SK-N-SH (cell line): Measurements from ENCODE around the gene NR5A2. TPM values are rescaled to one million over a fixed set of nuclear protein-coding genes. Genes with fewer than 3 reads are reported as not detected.

Experiments used
- CTCF ChIA-PET: fragments of 300-600, 350-600 bp; formaldehyde crosslinking; extraction: SDS; loops from one replicate; lab custom pipeline; 2021; lab: Yijun Ruan, JAX
- POLR2A ChIA-PET: fragments of 350-600 bp; sonication (Branson Sonifier 250); formaldehyde crosslinking; extraction: SDS; loops from one replicate; lab custom pipeline; 2020; ENCODE audit warnings: antibody characterized with exemption, inconsistent platforms; lab: Yijun Ruan, JAX
- DNase-seq: peaks from one replicate; pipeline ENCODE4 v3.0.0; 2012
- H2AFZ ChIP-seq: fragments of 200-600 bp; sonication (generic); 2 replicates; pipeline ENCODE4 v1.8.1; 2016; ENCODE audit warnings: antibody characterized with exemption, mild to moderate bottlenecking, low read depth
- H3F3A ChIP-seq: fragments of 200-600 bp; sonication (generic); replicated peaks from 2 replicates; pipeline ENCODE3; 2016; ENCODE audit warnings: antibody characterized with exemption, mild to moderate bottlenecking; ENCODE audit not compliant: insufficient read depth
- H3K27ac ChIP-seq, 2 experiments: fragments of 200-500 bp in 1 of 2; fragments of 200-600 bp in 1 of 2; sonication (Bioruptor generic) in 1 of 2; sonication (generic), shearing (Covaris generic) in 1 of 2; 2 replicates each; pipeline versions ENCODE4 v1.5.1 to v1.6.1; 2014 to 2016; ENCODE audit warnings: low read depth in 2 of 2, inconsistent platforms in 1 of 2, low read length in 1 of 2, mild to moderate bottlenecking in 1 of 2, mixed read lengths in 1 of 2
- H3K27me3 ChIP-seq: fragments of 200-600 bp; sonication (generic), shearing (Covaris generic); 2 replicates; pipeline ENCODE4 v1.6.1; 2016; ENCODE audit warnings: mixed run types; ENCODE audit not compliant: insufficient read depth
- H3K36me3 ChIP-seq, 2 experiments: fragments of 200-500 bp in 1 of 2; fragments of 200-600 bp in 1 of 2; sonication (Bioruptor generic) in 1 of 2; sonication (generic) in 1 of 2; replicated peaks in 1 of 2; 2 replicates each; pipeline versions ENCODE3 to v1.5.1; 2014 to 2016; ENCODE audit warnings: low read length in 1 of 2, mild to moderate bottlenecking in 1 of 2; ENCODE audit not compliant: insufficient read depth in 2 of 2, control insufficient read depth in 1 of 2
- H3K4me1 ChIP-seq, 2 experiments: fragments of 200-500 bp in 1 of 2; fragments of 200-600 bp in 1 of 2; sonication (Bioruptor generic) in 1 of 2; sonication (generic), shearing (Covaris generic) in 1 of 2; 2 replicates each; pipeline versions ENCODE4 v1.5.1 to v1.6.1; 2014 to 2016; ENCODE audit warnings: low read depth in 1 of 2, low read length in 1 of 2, mixed run types in 1 of 2; ENCODE audit not compliant: insufficient read depth in 2 of 2, control insufficient read depth in 1 of 2
- H3K4me2 ChIP-seq: fragments of 200-600 bp; sonication (generic), shearing (Covaris generic); 2 replicates; pipeline ENCODE4 v1.6.1; 2017; ENCODE audit warnings: mixed run types
- H3K4me3 ChIP-seq, 2 experiments: fragments of 200-500 bp in 1 of 2; fragments of 200-600 bp in 1 of 2; sonication (Bioruptor generic) in 1 of 2; sonication (generic), shearing (Covaris generic) in 1 of 2; 2 replicates each; pipeline versions ENCODE4 v1.5.1 to v1.8.1; 2014 to 2016; ENCODE audit warnings: low read depth in 2 of 2, inconsistent platforms in 1 of 2, low read length in 1 of 2, mild to moderate bottlenecking in 1 of 2, mixed read lengths in 1 of 2, moderate library complexity in 1 of 2
- H3K79me2 ChIP-seq: fragments of 200-600 bp; sonication (generic); 2 replicates; pipeline ENCODE4 v1.8.1; 2017; ENCODE audit warnings: mild to moderate bottlenecking; ENCODE audit not compliant: insufficient read depth
- H3K9ac ChIP-seq: fragments of 200-600 bp; sonication (generic); 2 replicates; pipeline ENCODE4 v1.6.1; 2017; ENCODE audit warnings: mixed run types
- H3K9me2 ChIP-seq: fragments of 200-600 bp; sonication (generic); 2 replicates; pipeline ENCODE4 v1.6.1; 2017; ENCODE audit warnings: mixed run types
- H3K9me3 ChIP-seq: fragments of 200-600 bp; sonication (generic); 2 replicates; pipeline ENCODE4 v1.6.1; 2017; ENCODE audit warnings: mixed run types, mild to moderate bottlenecking, moderate library complexity
- H4K20me1 ChIP-seq: fragments of 200-600 bp; sonication (generic); 2 replicates; pipeline ENCODE4 v1.6.1; 2017; ENCODE audit warnings: mild to moderate bottlenecking, mixed run types; ENCODE audit not compliant: insufficient read depth
- CHD2 ChIP-seq: fragments of 150-350 bp; IDR thresholded peaks from 2 replicates; pipeline ENCODE4 v1.6.1; 2018; ENCODE audit warnings: low read length; ENCODE audit not compliant: partially characterized antibody
- ELF1 ChIP-seq: IDR thresholded peaks from 2 replicates; pipeline ENCODE4 v1.4.0; 2012
- FOSL2 ChIP-seq: IDR thresholded peaks from 2 replicates; pipeline ENCODE4 v1.4.0; 2012; ENCODE audit warnings: low read depth, mild to moderate bottlenecking, moderate library complexity, borderline replicate concordance
- FOXJ3 ChIP-seq: sonication (generic); formaldehyde crosslinking; IDR thresholded peaks from 2 replicates; pipeline ENCODE4 v1.5.1; 2020; ENCODE audit warnings: mild to moderate bottlenecking, missing genetic modification reagents
- GABPA ChIP-seq: IDR thresholded peaks from 2 replicates; pipeline ENCODE4 v1.4.0; 2012; ENCODE audit warnings: low read depth, mild to moderate bottlenecking
- JUND ChIP-seq: IDR thresholded peaks from 2 replicates; pipeline ENCODE4 v1.4.0; 2012
- MAX ChIP-seq: IDR thresholded peaks from 2 replicates; pipeline ENCODE4 v1.4.0; 2012; ENCODE audit warnings: low read depth
- POLR2AphosphoS5 ChIP-seq: IDR thresholded peaks from 2 replicates; pipeline ENCODE4 v1.6.1; 2012; ENCODE audit warnings: low read depth, low read length
- RAD21 ChIP-seq: IDR thresholded peaks from 2 replicates; pipeline ENCODE4 v1.6.1; 2012; ENCODE audit warnings: mild to moderate bottlenecking, low read length
- RFX5 ChIP-seq: IDR thresholded peaks from 2 replicates; pipeline ENCODE4 v1.6.1; 2012; ENCODE audit warnings: mild to moderate bottlenecking, improper control_type of control experiment, low read length
- SMC3 ChIP-seq: IDR thresholded peaks from 2 replicates; pipeline ENCODE4 v1.6.1; 2012; ENCODE audit warnings: low read depth, low read length, improper control_type of control experiment
- TCF12 ChIP-seq: IDR thresholded peaks from 2 replicates; pipeline ENCODE4 v1.4.0; 2012
- YY1 ChIP-seq: IDR thresholded peaks from 2 replicates; pipeline ENCODE4 v1.4.0; 2012; ENCODE audit warnings: low read depth, mild to moderate bottlenecking
- WGBS: methylation state at CpG from one replicate; pipeline ENCODE4 v1.1.6; 2017; ENCODE audit warnings: low lambda C conversion rate; 5-methylcytosine and 5-hydroxymethylcytosine counted together
- polyA plus RNA-seq, 3 experiments: library from polyadenylated mRNA; depleted of rRNA; stranded (reverse); fragments of >200 nt; gene quantifications; 2 replicates each; pipeline ENCODE4 v1.2.3, GENCODE V29; 2012
- TF ChIP-seq, protein P1 (sequence below): fragments of 200-600 bp; sonication (generic); IDR thresholded peaks from 2 replicates; pipeline ENCODE4 v1.6.1; 2017; ENCODE audit warnings: antibody characterized with exemption, mild to moderate bottlenecking, moderate library complexity
- TF ChIP-seq, protein P2 (sequence below): fragments of 150-350 bp; IDR thresholded peaks from 2 replicates; pipeline ENCODE4 v1.6.1; 2017; ENCODE audit warnings: antibody characterized with exemption, low read length, low read depth, borderline replicate concordance

Gene NR5A2
- polyA plus RNA-seq, 1 of the 3 experiments (the other 2 are of a cell fraction) = not detected

DNA sequence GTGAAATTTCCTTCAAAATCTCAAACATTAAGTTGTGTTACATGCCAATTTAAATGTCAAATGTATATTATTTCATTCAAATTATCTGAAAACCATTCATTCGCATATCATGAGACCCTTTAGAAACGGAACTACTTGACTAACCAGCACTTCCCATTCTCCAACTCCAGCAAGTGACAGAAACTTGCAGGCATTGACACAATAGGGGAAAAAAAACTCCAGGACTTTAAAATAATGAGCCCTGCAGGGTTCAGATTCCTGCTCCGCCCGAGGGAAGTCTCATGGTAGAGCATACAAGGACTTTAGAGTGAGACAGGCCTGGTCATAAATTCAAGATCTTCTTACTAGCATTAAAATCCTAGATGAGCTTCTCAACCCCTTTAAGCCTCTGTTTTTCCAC is 138.9 kb downstream of the NR5A2 start:
- DNase-seq = no peak
- no peaks in the 10 kb centered on the region for H4K20me1 ChIP-seq
- ChIA-PET POLR2A (no interaction called here), CTCF (no interaction called here)
- H2AFZ ChIP-seq = no peak overlapping the region
- H3K36me3 ChIP-seq = no peaks in the 10 kb centered on the region
- H3K9ac ChIP-seq = no peak overlapping the region
- no peak overlapping the region for H3K4me2 ChIP-seq
- H3K4me1 ChIP-seq = no peaks in the 10 kb centered on the region; a peak in 1 of 4 replicates
- WGBS = 77% methylated on average over 4 of the region's 4 CpGs
- no peak overlapping the region for H3K27ac ChIP-seq
- H3F3A ChIP-seq = no peaks in the 10 kb centered on the region
- H3K9me2 ChIP-seq = no peaks in the 10 kb centered on the region
- H3K27me3 ChIP-seq = no peaks in the 10 kb centered on the region; the same call in 1 of the 2 replicates
- no peak overlapping the region for H3K4me3 ChIP-seq
- TF ChIP-seq RAD21 = no peak
- TF ChIP-seq POLR2AphosphoS5 = no peak
- TF ChIP-seq, protein P1, sequence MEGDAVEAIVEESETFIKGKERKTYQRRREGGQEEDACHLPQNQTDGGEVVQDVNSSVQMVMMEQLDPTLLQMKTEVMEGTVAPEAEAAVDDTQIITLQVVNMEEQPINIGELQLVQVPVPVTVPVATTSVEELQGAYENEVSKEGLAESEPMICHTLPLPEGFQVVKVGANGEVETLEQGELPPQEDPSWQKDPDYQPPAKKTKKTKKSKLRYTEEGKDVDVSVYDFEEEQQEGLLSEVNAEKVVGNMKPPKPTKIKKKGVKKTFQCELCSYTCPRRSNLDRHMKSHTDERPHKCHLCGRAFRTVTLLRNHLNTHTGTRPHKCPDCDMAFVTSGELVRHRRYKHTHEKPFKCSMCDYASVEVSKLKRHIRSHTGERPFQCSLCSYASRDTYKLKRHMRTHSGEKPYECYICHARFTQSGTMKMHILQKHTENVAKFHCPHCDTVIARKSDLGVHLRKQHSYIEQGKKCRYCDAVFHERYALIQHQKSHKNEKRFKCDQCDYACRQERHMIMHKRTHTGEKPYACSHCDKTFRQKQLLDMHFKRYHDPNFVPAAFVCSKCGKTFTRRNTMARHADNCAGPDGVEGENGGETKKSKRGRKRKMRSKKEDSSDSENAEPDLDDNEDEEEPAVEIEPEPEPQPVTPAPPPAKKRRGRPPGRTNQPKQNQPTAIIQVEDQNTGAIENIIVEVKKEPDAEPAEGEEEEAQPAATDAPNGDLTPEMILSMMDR = no peak
- no peak for TF ChIP-seq CHD2
- no peak for TF ChIP-seq FOXJ3
- no peak for TF ChIP-seq YY1
- no peak for TF ChIP-seq RFX5
- H3K79me2 ChIP-seq = no peaks in the 10 kb centered on the region
- H3K9me3 ChIP-seq = no peaks in the 10 kb centered on the region

- Histone ChIP-seq H3F3A (no peaks in the 10 kb centered on the region), H3K9me2 (no peaks in the 10 kb centered on the region), H3K27me3 (no peaks in the 10 kb centered on the region), H3K4me1 (no peaks in the 10 kb centered on the region; a peak in 2 of 4 replicates), H3K9ac (no peak overlapping the region), H3K36me3 (no peaks in the 10 kb centered on the region), H3K9me3 (no peaks in the 10 kb centered on the region), H4K20me1 (no peaks in the 10 kb centered on the region), H3K4me2 (no peak overlapping the region), H3K4me3 (no peak overlapping the region), H2AFZ (no peak overlapping the region; the same call in 1 of the 2 replicates), H3K79me2 (no peaks in the 10 kb centered on the region), H3K27ac (no peak overlapping the region)
- TF ChIP-seq CHD2 = no peak
- no peak for TF ChIP-seq JUND
- TF ChIP-seq ELF1 = no peak
- TF ChIP-seq POLR2AphosphoS5 = no peak
- TF ChIP-seq RFX5 = no peak
- TF ChIP-seq, protein P2, sequence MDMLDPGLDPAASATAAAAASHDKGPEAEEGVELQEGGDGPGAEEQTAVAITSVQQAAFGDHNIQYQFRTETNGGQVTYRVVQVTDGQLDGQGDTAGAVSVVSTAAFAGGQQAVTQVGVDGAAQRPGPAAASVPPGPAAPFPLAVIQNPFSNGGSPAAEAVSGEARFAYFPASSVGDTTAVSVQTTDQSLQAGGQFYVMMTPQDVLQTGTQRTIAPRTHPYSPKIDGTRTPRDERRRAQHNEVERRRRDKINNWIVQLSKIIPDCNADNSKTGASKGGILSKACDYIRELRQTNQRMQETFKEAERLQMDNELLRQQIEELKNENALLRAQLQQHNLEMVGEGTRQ = no peak
- no peak for TF ChIP-seq FOSL2
- no peak for TF ChIP-seq SMC3
- no peak for TF ChIP-seq TCF12
- TF ChIP-seq MAX = no peak
- TF ChIP-seq GABPA = no peak
- ChIA-PET CTCF (interaction anchor here (1.2 kb wide), 1 partner anchor 8 kb away, joined by 4 read pairs; no protein-coding TSS in a partner anchor), POLR2A (no interaction called here)
- 62% methylated on average over 7 of the region's 7 CpGs for WGBS
- DNase-seq = no peak
Measured at GRCh38 chr1:200168926-200169325, 141.4 kb downstream of the NR5A2 start.
